Stimulated activated CD8-positive, alpha-beta memory T cell treated with anti-CD3 and anti-CD28 coated beads, Interleukin-15, amount 100 ng/mL, for 24 hours (primary cell): ENCODE results near the gene SLC2A6.

ENCODE experiments used
- DNase-seq: peaks from one replicate; pipeline ENCODE4 v3.0.0-alpha.2; 2020; ENCODE audit warnings: low read depth

SLC2A6 gene

GRCh38 chr9:133437753-133438531 lies 41.0 kb downstream of the SLC2A6 start:
- DNase-seq = no peak

- no peak for DNase-seq
These were observed 42.2 kb downstream of the SLC2A6 start for GRCh38 chr9:133436681-133437080.

- DNase-seq = no peak
These were observed 45.5 kb downstream of the SLC2A6 start for GRCh38 chr9:133433351-133433843.

DNA sequence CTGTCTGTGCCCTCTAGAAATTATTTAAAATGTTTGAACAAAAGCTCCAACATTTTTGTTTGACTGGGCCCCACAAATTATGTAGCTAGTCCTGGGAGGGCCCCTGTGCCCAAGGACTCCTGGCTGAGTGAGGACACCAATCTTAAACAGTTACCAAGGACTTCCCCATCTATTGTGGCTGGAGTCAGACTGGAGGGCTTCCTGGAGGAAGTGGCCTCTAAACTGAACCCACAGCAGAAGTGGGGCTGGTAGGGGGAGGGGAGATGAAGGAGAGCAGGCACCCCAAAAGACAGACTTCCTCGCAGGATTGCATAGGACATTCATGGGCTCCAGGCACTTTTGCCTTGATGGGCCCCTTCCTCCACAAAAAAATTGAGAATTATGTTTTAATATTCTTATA lies 48.7 kb downstream of the SLC2A6 start:
- no peak for DNase-seq

- DNase-seq = no peak
These were observed 49.2 kb downstream of the SLC2A6 start for GRCh38 chr9:133429641-133430161.

DNA sequence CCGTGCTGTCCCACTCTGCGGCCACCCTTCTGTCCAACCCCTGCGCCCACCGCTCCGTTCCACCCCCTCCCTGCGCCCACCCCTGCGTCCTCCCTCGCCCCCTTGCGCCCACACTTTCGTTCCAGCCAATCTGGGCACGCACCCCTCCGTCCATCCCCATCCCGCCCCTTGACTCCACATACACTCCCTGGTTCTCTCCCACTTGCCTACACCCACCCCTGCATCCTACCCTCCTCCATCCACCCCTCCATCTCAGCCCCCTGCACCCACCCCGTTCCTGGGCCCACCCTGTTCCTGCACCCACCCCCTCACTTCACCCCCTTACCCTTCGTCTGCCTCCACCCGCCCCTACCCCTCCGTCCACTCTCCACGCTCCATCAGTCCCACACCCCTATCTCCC lies 49.7 kb downstream of the SLC2A6 start:
- no peak for DNase-seq

- DNase-seq = no peak
These were observed 50.2 kb downstream of the SLC2A6 start for GRCh38 chr9:133428617-133429101.

GRCh38 chr9:133427658-133428348 lies 51.1 kb downstream of the SLC2A6 start:
- DNase-seq = no peak

DNA sequence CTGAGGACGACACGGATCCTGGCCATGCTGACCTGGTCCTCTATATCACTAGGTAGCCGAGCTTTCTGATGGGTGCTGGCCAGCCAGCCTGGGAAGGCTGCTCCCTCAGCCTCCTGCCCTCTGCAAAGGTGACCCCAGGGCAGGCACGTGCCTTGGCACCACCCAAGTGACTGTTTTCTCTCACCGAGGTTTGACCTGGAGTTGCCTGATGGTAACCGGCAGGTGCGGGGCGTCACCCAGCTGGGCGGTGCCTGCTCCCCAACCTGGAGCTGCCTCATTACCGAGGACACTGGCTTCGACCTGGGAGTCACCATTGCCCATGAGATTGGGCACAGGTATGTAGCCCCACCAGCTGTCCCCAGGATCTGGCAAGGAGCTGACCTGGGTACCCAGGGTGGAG lies 52.9 kb downstream of the SLC2A6 start:
- no peak for DNase-seq

- DNase-seq = no peak
These were observed 53.8 kb downstream of the SLC2A6 start for GRCh38 chr9:133425049-133425632.

DNA sequence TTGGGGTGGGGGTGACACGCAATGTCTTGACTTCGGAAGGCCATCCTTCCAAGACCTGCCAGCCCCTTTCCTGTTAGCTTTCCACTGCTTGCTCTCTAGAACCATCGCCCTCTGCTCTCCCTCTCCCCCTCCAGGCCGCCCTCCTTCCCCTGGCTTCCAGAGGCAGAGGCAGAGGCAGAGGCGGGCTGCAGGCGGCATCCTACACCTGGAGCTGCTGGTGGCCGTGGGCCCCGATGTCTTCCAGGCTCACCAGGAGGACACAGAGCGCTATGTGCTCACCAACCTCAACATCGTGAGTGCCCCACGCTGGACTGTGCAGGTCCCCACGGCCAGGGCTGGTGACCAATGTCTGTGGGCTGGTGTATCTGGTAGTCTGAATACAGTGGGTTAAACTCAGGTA lies 54.7 kb downstream of the SLC2A6 start:
- no peak for DNase-seq

- no peak for DNase-seq
These were observed 55.7 kb downstream of the SLC2A6 start for GRCh38 chr9:133423216-133423615.

DNA sequence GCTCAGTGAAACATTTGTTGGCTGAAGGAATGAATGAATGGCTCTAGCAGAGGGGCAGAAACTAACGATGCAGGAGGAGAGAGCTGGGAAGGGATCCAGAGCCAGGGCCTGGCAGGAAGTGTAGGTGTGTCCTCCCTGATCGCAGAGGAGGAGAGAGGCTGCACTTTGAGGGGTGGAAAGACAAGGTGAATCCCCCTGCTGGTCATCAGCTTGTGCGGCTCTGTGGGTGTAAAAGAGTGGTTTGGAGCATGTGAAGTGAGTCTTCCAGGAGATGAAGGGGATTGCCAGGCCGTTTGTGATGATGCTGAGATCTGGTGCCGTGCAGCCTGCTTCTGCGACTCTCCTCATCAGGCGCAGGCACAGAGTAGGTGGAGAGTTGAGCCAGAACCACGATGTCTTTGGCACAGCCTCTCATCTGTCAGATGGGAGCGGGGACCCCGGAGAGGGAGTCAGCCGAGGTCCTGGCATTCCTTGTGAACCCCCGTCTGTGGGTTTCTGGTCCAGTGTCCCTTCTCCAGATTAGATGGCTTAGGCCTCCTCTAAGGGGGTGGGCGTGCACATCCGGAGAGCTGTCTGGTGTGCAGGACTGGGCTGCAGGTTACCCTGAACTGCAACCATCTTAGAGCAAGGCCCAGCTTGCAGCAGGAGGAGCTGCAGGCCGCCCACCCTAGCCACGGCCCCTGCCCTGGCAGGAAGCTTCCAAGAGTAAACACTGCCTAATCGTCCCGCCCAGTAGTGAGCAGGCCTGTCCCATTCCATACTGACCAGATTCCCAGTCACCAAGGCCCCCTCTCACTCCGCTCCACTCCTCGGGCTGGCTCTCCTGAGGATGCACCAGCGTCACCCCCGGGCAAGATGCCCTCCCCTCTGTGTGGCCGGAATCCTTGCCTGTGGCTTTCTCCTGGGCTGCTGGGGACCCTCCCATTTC lies 57.0 kb downstream of the SLC2A6 start, which contains the start of gene ADAMTS13:
TSS of gene ADAMTS13 (plus strand) at position 753 of the 928 bp plus-strand sequence. CDS start at position 830, 77 bp downstream.
- DNase-seq = no peak
